Adrenal gland (tissue), 5 donors: Measurements from ENCODE around the gene GRK6.

Experiments
- CTCF ChIP-seq, 6 experiments: fragments of 450-650 bp in 4 of 6; fragments of 200-600 bp in 2 of 6; sonication (generic) in 1 of 6; IDR thresholded peaks; 1 replicate in 5 of 6; 2 replicates in 1 of 6; pipeline versions ENCODE4 v1.5.1 to v1.8.0; 2016 to 2021; ENCODE audit warnings: antibody characterized with exemption in 6 of 6, mild to moderate bottlenecking in 2 of 6, moderate library complexity in 1 of 6
- POLR2A ChIP-seq, 2 donors: fragments of 450-650 bp; IDR thresholded peaks; one replicate each; pipeline ENCODE4 v1.6.1; 2017; ENCODE audit warnings: antibody characterized with exemption in 2 of 2, mild to moderate bottlenecking in 2 of 2, moderate library complexity in 1 of 2
- donor health status: DM: no; HTN: no; CAD: no.

DNA sequence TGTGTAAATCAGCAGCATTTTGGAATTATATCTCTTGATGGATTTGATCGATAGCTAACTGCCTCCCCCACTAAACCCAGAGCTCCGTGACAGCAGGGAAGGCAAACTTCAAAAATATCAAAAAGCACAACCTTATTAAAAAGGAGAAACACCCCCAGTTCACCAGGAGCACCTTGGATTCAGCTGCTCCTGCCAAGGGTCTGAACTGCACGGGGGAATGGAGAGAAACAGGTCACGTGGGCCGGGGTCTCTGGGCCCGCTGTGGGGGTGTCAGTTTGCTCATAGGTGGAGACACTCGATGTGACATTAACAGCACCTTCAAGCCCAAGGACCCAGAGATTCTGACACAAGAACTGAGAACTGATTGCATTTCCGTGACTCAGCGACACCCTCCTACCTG lies 43.3 kb upstream of the GRK6 start:
- TF ChIP-seq CTCF (IDR thresholded peaks at IDR 0.05), result no peak
- no peak for TF ChIP-seq POLR2A (IDR thresholded peaks at IDR 0.05)
